ENCODE data around the gene NCK2.

The NCK2 gene

DNA sequence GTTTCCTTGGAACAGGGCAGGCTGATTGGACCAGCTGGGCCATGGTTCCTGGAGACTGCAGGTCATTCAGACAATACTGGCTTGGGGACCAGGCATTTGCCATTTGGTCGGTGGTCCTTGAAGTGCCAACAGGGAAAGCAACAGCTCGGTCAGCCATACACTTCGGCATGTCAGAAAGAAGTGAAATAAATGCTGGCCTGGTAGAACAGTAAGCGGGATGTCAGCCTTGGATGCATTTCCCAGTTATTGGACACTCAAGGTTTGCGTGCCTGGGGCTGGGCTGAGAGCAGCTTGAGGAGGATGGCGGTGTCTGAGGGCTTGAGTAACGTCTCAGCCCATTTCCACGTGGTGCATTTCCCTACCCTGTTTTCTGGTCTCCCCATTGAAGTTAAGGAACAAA lies 75.4 kb downstream of the NCK2 start:
- DNase-seq = no peak

DNA sequence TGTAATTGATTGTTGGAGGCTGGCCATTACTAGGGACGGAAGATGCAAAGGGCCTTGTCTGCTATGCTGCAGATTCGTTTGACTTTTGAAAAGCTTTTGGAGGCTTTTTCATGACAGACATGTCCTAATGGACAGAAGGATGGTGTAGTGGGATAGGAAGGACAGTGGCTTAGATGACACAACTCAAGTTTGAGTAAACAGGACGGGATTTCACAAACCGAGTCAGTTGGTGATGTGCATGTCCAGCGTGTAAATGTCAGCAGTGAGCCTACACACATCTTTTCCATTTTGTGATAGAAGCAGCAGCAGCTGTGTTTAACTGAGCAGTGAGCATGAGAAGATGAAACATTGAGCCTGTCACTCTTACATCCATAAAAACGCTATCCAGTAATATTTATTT lies 76.0 kb downstream of the NCK2 start:
- no peak for DNase-seq

DNA sequence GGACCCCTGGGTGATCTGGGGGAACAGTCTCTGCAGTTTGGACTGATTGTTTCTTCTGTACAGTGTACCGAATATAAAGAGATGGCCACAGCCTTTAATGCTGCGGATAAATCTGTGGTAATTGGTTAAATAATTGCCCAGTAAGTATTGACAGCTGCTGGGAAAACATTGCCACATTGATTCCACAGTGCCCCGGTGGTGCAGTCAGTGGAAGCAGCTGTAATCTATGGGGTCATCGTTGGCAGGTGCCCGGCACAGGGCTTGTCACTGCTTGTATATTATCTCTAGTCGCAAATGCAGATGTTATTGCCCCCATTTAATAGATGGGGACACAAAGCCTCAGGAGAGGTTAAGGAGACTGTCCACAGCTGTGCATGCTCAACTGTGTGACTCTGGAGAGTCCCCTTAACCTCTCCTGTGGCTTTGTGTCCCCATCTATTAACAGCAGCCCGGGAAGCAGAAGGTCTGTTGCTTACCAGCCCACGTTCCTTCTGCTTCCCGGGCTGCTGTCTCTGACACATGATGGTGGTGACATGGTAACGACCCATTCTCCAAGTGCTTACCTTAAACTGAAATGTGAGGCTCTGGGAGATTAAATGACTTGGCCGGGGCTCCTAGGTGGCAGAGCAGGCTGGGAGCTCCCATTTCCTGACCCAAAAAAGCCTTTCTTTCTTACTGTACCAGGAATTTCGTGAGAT lies 76.9 kb downstream of the NCK2 start:
- DNase-seq = no peak

DNA sequence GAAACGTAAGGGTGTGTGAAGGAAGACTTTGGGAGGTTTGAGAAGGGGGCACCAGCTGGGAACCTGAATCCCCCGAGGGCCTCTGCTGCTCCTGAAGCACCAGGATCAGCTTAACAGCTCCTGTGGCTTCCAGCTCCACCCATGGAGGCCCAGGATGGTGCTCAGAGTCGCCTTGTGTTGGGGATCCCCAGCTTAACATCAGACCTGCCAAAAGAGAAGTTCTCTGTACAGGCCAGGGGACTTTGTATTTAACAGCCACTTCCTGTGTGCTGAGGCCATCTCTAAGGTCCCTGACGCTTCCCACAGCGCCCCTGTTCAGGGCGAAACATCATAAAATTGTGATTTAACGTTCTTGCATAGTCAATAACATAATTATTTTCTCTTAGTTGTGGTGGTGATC lies 77.5 kb downstream of the NCK2 start:
- DNase-seq = peak; percentile 27

DNA sequence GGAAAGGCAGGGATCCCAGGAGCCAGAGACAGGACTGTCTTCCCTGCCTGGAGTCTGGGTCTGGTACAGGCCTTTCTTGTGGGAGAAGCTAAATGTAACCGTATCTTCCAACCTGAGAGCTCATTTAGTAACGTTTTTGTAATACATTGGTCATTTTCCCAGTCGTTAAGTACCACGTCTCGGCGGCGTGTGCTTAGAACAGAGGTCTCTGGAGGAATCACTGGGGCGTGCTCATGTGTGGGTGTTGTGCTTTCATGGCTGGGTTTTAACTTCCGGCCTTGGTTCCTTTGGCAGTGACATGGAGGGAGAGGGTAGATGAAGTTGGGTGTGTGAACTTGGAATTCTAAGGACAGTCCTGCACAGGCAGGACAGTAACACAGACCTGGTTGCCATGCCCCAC lies 79.7 kb downstream of the NCK2 start:
- no peak for DNase-seq

DNA sequence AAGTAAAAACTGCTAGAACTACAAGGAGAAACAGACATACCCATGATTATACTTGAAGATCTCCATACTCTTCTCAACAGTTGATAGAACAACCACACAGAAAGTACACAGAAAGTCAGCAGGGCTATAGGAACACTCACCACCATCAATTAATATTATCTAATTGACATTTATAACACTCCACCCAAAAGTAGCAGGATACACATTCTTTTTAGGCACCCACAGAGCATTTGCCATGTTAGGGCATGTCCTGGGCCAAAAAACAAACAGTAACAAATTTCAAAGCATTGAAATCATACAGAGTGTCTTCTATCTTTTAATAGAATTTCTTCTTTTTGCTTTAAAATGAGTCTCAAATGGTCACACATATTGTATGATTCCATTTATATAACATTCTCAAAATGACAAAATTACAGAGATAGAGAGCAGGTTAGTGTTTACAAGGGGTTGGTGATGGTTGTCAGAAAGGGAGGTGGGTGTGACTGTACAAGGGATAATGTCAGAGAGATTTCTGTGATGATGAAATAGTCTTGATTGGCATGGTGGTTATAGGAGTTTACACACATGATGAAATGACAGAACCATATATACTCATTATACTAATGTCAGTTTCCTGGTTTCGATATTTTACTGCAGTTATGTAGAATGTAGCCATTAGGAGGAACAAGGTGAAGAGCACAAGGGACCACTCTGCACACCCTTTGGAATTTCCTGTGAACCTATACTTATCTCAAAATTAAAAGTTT lies 82.8 kb downstream of the NCK2 start:
- no peak for DNase-seq

DNA sequence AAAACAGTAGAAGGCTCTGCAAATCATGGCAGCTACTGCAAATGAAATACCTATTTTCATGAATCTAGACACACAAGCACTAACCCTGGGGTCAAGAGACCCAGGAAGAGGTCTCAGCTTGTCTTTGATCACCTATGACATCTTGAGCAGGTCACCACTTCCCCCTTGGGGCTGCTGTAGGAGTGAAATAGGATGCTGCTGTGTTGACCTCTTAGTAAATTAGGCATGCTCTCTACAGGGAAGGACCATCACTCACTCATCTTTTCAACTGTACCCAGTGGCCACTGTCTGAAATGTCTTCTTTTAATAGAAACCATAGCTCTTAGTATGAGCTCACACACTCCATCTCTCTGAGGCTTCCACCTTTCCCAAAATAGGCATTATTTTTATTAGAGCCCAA lies 83.8 kb downstream of the NCK2 start:
- no peak for DNase-seq

DNA sequence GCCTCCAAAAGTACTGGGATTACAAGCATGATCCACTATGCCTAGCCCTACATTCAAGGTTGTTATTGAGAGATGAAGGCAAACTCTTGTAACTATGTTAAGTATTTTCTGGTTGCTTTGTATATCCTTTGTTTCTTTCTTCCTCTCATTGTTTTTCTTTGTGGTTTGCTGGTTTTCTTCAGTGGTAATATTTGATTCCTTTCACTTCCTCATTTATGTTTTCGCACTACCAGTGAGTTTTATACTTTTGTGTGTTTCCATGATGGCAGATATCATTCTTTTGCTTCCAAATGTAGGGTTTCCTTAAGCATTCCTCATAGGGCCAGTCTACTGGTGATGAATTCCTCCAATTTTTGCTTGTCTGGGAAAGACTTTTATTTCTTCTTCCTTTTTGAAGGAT lies 90.2 kb downstream of the NCK2 start:
- no peak for DNase-seq

DNA sequence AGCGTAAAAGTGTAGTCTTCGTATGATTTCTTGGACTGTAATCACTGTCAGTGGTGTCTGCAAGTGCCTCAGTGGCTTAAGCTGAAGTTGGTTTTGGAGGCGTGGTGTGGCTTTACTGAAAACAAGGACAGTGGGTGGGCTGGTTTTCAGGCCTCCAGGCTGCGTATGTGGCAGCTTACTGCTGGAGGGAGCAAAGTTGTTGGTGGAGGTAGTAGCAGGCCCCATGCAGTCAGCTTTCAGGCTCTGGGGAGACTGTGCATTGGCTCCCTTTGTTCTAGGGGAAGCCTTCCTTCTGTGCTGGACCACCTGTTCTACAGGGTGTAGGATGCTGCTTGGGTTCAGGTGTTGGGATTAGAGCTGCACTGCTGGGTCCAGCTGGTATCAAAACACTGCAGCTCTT lies 91.6 kb downstream of the NCK2 start:
- no peak for DNase-seq

DNA sequence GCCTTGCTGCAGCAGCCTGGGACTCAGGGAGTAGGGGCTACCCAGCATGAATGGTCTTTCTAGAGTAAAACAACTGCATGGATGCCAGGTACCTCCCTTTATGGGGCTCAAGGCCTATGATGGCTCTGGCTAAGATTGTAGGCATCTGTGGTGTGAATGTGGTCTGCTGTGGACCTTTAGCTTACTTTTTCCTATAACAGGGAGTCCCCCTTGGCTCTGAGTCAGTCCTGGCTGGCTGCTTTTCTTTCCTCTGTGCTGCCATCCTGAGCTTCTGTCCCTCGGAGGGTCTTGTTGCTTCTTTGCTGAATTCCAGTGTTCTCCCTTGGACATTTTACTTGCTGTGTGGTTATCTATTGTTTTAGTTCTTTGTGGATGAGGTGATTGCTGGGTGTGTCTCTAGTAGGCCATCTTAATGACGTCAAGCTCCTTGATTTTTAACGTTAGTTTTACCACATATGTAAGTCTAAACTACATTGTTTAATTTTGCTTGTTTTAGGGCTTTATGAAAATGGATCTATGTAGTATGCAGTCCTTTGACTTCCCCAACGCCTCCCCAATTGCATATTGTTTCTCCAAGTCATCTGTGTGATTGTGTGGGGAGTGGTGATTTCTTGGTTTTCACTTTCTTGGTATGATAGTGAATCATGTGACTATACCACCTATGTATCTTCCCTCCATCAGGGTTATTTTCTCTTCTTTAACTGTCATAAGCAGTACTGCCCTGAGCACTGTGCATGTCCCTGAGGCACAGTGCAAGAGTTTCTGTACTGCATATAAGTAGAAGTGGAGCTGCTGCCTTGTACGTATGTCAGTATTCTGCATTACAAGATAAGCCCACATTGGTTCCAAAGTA lies 92.4 kb downstream of the NCK2 start:
- DNase-seq = no peak

DNA sequence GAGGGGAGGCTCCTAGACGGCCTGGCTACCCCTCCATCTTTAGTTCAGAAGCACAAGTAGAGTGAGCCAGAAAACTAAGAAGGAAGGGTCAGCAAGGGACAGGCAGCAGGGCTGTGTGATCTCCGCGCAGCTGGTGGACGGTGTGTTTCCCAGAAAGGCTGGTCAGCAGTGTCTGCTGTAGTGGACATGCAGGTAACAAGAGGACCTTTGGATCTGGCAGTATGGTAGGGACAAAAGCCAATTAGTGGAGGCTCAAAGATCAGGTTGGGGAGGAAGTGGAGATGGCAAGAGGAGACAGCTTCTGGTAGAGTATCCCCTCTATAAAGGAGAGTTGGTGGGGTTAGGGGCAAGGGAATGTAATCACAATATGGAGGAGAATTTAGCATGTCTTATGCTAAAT lies 95.1 kb downstream of the NCK2 start:
- DNase-seq = no peak

DNA sequence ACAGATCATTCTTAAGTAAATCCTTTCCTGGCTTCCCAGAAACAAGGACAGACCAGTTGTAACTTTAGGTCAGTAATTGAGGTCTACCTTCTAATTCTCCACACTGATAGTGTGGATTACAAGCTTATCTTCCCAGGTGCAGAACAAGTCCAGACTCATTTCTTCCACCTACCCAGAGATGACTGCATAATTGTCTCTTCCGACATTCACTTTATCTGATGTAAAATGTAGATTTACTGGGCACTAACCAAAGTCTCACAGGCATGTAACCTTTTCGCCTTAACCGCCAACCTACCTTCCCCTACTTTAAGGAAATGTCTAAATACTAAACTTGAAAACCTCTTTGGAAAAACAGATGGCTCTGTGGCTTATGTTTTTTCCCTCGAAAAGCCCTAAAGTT lies 96.2 kb downstream of the NCK2 start:
- DNase-seq = no peak

DNA sequence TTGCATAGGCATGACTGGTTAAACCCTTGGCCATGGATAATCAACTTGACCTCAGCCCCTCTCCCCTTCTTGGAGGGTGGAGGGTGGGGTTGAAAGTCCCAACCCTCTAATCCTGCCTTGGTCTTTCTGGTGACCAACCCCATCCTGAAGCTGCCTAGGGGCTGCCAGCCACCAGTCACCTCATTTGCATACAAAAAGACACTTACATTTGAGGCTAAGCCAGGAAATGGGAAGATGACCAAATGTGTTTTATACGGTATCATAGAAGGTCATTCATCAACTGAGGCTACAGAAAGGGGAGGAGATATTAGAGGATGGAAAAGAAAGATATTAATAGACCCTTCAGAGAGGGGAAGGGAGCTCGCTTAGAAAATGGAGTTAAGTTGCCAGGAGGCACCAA lies 96.8 kb downstream of the NCK2 start:
- no peak for DNase-seq

DNA sequence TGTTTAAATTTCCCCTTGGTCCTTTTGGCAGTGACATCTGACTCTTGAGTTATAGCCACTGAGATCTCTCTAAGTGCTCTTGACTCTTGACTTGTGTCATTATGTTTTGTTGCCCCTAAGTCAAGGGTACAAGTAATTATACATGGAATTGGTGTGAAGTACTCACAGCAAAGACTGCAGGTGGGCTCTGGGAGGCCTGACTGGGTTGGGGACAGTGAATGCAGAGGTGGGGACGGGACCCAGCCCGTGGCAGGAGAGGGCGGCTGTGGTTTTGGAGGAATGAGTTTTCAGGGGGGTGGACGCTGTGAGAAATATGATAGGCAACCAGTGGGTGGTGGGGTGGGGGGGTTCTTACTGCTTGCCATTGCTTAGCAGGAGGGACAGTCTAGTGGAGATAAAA lies 97.8 kb downstream of the NCK2 start:
- no peak for DNase-seq

DNA sequence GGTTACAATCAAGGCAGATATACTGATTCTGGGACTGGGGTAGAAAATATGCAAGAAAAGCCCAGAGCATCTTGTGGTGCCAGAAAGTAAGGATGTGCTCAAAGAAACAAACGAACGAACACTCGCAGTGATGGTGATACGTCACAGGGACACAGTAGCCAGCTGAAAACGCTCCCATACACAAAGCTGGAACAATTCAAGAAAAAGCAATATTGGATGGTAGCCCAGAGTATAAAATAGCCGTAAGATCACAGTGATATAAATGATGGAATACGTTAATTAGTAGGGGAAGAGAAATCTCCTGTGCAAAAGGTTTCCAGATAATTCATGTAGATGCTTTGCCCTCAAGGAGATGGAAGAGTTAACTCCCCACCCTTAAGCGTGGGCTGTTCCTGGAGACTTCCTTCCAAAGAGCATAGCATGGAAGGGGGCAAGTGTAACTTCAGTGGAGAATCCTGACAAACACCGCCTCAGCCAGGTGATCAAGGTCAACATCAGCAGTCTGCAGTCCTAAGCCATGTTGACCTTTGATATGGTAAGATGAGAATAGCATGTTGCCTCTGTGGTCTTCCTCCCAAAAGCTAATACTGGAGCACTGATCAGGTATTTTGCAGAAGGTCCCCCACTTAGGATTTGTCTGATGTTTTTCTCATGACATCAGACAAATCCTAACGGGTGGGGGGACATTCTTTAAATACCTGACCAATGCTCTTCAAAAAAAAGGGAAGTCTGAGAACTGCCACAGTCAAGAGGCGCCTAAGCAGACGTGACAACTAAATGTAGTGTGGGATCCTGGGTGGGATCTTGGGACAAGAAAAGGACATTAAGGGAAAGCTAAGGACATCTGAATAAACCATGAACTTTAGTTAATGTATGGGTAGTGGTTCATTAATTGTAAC lies 99.0 kb downstream of the NCK2 start:
- DNase-seq = no peak

DNA sequence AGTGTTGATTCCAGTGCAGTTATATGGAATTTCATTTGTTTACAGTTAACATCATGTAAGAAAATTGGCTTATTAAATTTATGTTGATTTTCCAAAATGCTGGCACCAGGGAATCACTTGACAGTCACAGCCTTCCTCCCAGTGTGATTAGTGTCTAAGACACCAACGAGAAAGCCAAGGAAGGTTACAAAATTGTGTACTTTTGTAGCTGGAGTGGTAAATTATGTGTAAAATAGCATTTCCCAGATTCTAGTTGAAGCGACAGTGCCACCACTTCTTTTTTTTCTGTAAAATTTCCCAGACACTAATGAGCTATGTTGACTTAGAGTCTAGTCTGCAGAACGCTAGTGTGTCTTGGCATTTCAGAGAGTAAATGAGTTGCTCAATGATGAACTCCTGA lies 101.3 kb downstream of the NCK2 start:
- DNase-seq = no peak

DNA sequence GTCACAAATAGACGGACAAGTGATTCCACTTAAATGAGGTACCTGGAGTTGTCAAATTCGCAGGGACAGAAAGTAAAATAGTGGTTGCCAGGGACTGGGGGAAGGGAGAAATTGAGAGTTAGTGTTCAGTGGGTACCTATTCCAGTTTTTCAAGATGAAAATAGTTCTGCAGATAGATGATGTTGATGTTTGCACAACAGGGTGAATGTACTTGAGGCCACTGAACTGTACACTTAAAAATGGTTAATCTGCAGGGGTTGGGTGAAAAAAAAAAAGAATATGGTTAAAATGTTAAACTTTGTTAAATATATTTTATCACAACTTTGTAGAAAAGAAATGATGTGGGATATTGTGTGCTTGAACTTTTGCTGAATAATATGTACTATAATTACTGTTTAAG lies 102.3 kb downstream of the NCK2 start:
- DNase-seq = no peak

DNA sequence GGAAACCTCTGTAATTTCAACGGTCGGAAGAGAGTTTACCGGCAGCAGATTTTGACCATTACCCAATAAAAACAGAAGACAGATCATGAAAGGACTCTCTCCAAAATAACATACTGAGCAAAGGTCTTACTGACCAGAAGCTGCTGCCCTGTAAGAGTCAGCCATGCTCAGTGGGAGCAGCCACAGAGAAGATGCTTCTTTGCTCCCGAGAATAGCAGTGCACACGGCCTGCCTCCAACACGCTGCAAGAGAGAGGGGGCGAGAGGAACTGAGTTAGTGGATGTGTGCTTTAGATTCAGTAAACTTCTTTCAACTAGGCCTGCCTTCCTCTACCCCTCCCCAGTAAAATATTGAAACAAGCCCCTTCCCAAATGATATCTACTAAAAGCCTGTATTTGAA lies 103.7 kb downstream of the NCK2 start:
- no peak for DNase-seq

DNA sequence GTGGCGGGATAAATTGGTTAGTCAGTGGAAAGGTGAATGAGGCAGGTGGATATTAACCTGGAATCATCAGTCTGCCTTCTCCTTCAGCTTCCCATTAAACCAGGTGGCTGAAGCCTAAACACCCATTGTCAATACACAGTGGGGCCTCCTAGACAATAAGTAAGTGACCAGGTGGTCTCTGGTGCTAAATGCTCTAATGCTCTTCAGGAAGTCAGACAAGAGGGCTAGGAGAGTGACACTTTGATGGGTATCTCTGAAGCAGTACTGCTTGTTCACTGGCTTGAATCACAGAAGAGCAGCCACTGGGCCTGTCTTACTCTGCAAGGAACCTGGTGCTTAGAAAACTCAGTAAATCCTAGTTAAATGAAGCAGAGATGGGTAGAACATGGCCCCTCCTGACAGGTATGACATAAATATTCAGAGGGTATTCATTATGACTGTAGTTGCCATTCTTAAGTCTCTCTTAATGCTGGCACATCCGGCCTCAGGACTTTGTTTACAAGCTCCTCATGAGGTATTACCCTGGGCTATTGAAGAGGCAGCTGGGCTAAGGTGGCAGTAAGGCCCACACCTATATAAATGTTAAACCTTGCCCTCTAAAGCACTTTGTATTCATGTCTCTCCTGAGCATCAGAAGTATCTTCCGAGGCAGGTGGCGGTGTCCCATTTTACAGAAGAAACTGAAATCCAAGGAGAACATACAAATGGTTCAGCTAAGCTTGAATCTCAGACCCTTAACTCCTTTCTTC lies 104.9 kb downstream of the NCK2 start:
- no peak for DNase-seq

DNA sequence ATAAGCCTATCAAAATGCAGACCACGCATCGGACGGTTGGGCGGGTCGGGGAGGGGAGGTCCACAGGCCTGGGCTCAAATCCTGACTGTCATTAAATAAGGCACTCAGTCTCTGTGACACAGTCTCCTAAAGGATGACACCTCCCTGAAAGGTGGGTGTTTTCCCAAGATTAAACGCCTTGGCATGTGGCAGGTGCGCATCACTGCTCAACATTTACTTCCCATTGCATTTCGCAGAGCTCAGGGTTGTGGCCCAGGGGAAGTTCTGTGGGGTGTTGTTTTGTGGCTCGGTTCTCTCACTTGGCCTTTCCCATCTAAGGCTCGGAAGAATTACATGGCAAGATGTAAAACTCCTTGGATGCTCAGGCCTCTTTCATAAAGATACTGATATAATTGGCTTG lies 107.4 kb downstream of the NCK2 start:
- DNase-seq = no peak

DNA sequence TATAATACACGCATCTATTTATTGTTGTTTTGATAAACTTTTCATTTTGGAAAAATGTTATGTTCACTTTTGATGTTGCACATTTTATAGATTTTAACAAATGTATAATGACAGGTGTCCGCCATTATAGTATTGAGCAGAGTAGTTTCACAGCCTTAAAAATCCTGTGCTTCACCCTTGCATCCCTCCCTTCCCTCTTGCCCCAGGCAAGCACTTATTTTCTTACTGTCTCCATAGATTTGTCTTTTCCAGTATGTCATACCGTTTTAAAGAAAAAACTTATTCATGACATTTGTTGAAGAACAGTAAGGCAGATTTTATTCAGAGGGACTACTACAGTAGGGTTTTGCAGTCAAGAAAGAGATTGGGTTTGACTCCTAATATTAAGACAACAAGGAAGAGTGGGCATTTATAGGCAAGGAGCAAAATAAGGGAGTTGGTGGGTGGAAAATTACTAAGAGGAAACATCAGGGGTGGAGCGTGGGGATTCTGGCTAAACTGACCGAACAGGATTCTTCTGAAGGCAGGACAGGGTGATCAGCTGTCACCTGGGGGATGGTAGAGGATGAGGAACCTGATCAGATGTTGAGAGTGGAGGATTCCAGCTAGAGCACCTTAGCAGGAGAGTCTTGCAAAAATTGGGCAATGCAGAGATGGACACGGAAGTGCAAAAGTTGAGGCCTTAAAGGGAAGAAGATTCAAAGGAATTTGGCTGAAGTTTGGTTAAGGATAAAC lies 108.8 kb downstream of the NCK2 start:
- DNase-seq = no peak

Data from CD4-positive, alpha-beta T cell treated with Interleukin-17A for 4 hours (primary cell).